SK-N-SH treated with all-trans-retinoic acid at 6 μM for 48 hours (cell line): Measurements from ENCODE around the gene GGNBP2.

Source experiments
- GLIS3 ChIP-seq: fragments of 250-450 bp; sonication (Bioruptor Pico); IDR thresholded peaks from 2 replicates; pipeline ENCODE4 v1.5.0; 2020; ENCODE audit warnings: mild to moderate bottlenecking, moderate library complexity
- ISL1 ChIP-seq: fragments of 250-450 bp; sonication (Bioruptor Pico); IDR thresholded peaks from 2 replicates; pipeline ENCODE4 v2.1.2; 2022; ENCODE audit warnings: mild to moderate bottlenecking, moderate library complexity
- PATZ1 ChIP-seq: fragments of 250-450 bp; sonication (Bioruptor Pico); IDR thresholded peaks from 2 replicates; pipeline ENCODE4 v1.8.0; 2020; ENCODE audit warnings: mild to moderate bottlenecking, moderate library complexity, borderline replicate concordance
- RARB ChIP-seq: fragments of 250-450 bp; sonication (Bioruptor Pico); IDR thresholded peaks from 2 replicates; pipeline ENCODE4 v1.8.0; 2021; ENCODE audit warnings: mild to moderate bottlenecking, moderate library complexity
- TOX ChIP-seq: fragments of 250-450 bp; sonication (Bioruptor Pico); IDR thresholded peaks from 2 replicates; pipeline ENCODE4 v1.8.0; 2021; ENCODE audit warnings: mild to moderate bottlenecking, moderate library complexity, borderline replicate concordance
- ZFP30 ChIP-seq: fragments of 450-650 bp; formaldehyde crosslinking; IDR thresholded peaks from 2 replicates; pipeline ENCODE4 v1.5.0; 2022; ENCODE audit warnings: mild to moderate bottlenecking, moderate library complexity

- TF ChIP-seq ZFP30: no peak
- no peak for TF ChIP-seq RARB (CRISPR knock-in tag)
- no peak for TF ChIP-seq TOX
- no peak for TF ChIP-seq GLIS3 (CRISPR knock-in tag)
- TF ChIP-seq PATZ1: no peak
- TF ChIP-seq ISL1 (CRISPR knock-in tag): no peak
Observed at GRCh38 chr17:36600936-36601302, 56.2 kb downstream of the GGNBP2 start.
